Lung (tissue), 12 donors: ENCODE data around the gene TMEM54. TPM values are rescaled to one million over a fixed set of nuclear protein-coding genes. Genes with fewer than 3 reads are reported as not detected.

Source experiments
- ATAC-seq: fragments of 200-7000 bp; cut with Tn5 transposase; one replicate; pipeline ENCODE4 v1.9.1; 2020; ENCODE audit warnings: moderate number of reproducible peaks; ENCODE audit not compliant: insufficient read depth, low FRiP score
- DNase-seq, 3 donors: peaks; one replicate each; pipeline ENCODE4 v3.0.0-alpha.2; 2013 to 2017
- H3K27ac ChIP-seq, 2 donors: one replicate each; pipeline ENCODE4 v1.5.1; 2013; ENCODE audit warnings: mild to moderate bottlenecking in 2 of 2, moderate library complexity in 2 of 2, control low read depth in 1 of 2, inconsistent platforms in 1 of 2, low read depth in 1 of 2, low read length in 1 of 2
- H3K27me3 ChIP-seq, 3 donors: one replicate each; pipeline ENCODE4 v1.5.1; 2013; ENCODE audit warnings: low read length in 2 of 3; ENCODE audit not compliant: control insufficient read depth in 3 of 3, insufficient read depth in 3 of 3
- H3K36me3 ChIP-seq, 4 donors: one replicate each; pipeline ENCODE4 v1.5.1; 2013; ENCODE audit warnings: low read length in 4 of 4, mild to moderate bottlenecking in 1 of 4, moderate library complexity in 1 of 4; ENCODE audit not compliant: control insufficient read depth in 4 of 4, insufficient read depth in 4 of 4
- H3K4me1 ChIP-seq, 5 donors: one replicate each; pipeline ENCODE4 v1.5.1; 2013; ENCODE audit warnings: low read length in 5 of 5, mild to moderate bottlenecking in 2 of 5, moderate library complexity in 1 of 5; ENCODE audit not compliant: control insufficient read depth in 5 of 5, insufficient read depth in 5 of 5
- H3K4me3 ChIP-seq: one replicate; pipeline ENCODE4 v1.5.1; 2013; ENCODE audit warnings: mild to moderate bottlenecking, control low read depth, moderate library complexity
- H3K9ac ChIP-seq, 2 donors: one replicate each; pipeline ENCODE4 v1.5.1; 2013; ENCODE audit warnings: low read length in 2 of 2, control low read depth in 1 of 2; ENCODE audit not compliant: insufficient read depth in 1 of 2
- H3K9me3 ChIP-seq, 4 donors: one replicate each; pipeline ENCODE4 v1.5.1; 2013; ENCODE audit warnings: low read length in 3 of 4, mild to moderate bottlenecking in 1 of 4, moderate library complexity in 1 of 4; ENCODE audit not compliant: control insufficient read depth in 4 of 4, insufficient read depth in 3 of 4
- CTCF ChIP-seq: IDR thresholded peaks from 2 replicates; pipeline ENCODE4 v1.5.1; 2012; ENCODE audit warnings: mild to moderate bottlenecking; ENCODE audit errors: control extremely low read depth, extremely low read depth
- WGBS, 2 donors: extraction: QIAGEN DNeasy Blood & Tissue Kit; methylation state at CpG; one replicate each; pipeline ENCODE4 v1.1.7; 2013; 5-methylcytosine and 5-hydroxymethylcytosine counted together
- polyA plus RNA-seq, 2 donors: library from polyadenylated mRNA; stranded (reverse); fragments of 200-250 nt; gene quantifications; one replicate each; pipeline ENCODE4 v1.2.1, GENCODE V29; 2013
- total RNA-seq, 2 donors: library from RNA; depleted of rRNA in 1 of 2; stranded (reverse); fragments of >200 nt in 1 of 2; gene quantifications; one replicate each; pipeline ENCODE4 v1.2.1, GENCODE V29; 2014 to 2021
- donor health status: control.
- donor health status: control.
- donor health status: Bipolar disorder and iron deficiency.
- donor health status: healthy.
- donor health status: DM: yes; HTN: yes; CAD: no.

Gene TMEM54
- total and polyA plus RNA-seq, 4 donors: 22.4 to 56.6 (median 43.1) TPM

GRCh38 chr1:32865639-32866405 lies 35.4 kb downstream of the TMEM54 start:
- Histone ChIP-seq H3K36me3 (peaks cover 0 to 11% (median 0%) of the 10 kb centered on the region in 4 donors), H3K27ac (no peak overlapping the region), H3K4me1 (peaks cover 0 to 16% (median 0%) of the 10 kb centered on the region in 5 donors), H3K4me3 (no peak overlapping the region), H3K9me3 (no peaks in the 10 kb centered on the region), H3K27me3 (no peaks in the 10 kb centered on the region), H3K9ac (no peak overlapping the region)
- no peak for ATAC-seq
- 61 to 76% methylated on average over 3 of the region's 3 CpGs for whole genome bisulfite sequencing, 2 donors
- peak in 2 of 3 donors; percentile 55 to 67 for DNase-seq
- TF ChIP-seq CTCF: no peak

DNA sequence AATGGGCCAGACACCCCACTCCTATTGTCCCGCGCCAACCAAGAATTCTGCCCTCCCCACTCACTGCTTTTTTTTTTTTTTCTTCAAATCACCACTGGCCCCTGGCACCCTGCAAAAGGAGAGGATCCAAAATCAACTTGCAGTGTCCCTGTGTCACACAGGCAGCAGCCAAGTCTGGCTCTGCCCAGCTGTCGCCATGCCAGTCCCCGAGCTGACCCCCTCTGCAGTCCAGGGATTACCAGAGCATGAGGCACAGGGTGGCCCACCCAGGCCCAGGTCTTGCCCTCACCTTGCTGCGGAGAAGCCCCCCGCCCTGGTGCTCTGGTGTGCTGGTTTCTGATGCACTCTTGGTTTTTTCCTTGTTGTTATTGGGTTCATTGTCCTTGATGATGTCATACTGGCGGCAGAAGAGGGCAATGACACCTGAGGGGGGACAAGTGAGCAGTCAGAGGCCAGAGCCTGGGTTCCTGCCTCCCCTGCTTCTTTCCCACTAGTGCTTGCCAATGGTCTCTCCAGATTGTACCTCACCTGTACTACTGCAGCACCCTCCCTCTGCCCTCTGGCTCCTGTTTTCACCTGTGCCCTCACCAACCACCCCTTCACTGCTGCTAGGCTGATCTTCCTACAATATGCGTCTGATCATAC lies 36.7 kb downstream of the TMEM54 start:
- WGBS, 2 donors: 96 to 98% methylated on average over 8 of the region's 8 CpGs
- TF ChIP-seq CTCF: no peak
- no peak overlapping the region for H3K9ac ChIP-seq

DNA sequence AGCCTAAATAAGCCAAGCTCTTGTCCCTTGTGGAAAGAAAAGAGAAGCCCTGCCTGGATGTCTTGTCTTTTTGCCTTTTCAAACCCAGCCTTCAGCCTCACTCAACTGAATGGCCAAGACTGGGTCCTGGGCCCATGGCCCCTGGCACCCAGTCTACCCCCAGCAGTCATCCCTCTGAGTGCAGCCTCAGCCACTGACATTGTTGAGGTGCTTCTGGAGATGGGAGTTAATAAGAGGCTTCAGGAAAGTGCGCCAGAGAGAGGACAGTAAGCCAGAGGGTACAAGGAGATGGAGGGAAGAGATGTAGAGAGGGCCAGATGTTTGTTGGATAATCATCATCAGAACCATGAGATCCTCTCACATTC lies 37.3 kb downstream of the TMEM54 start:
- TF ChIP-seq CTCF: no peak

More for the DNA sequence above, 36.7 kb downstream of the TMEM54 start:
- no peaks in the 10 kb centered on the region for H3K9me3 ChIP-seq
- ATAC-seq (no peak), DNase-seq (no peak)
- peaks cover 0 to 10% (median 0%) of the 10 kb centered on the region in 5 donors for H3K4me1 ChIP-seq
- H3K27ac ChIP-seq: no peak overlapping the region
- no peaks in the 10 kb centered on the region for H3K27me3 ChIP-seq
- H3K4me3 ChIP-seq: no peak overlapping the region
- H3K36me3 ChIP-seq: peaks cover 0 to 11% (median 0%) of the 10 kb centered on the region in 4 donors

More for the DNA sequence above, 37.3 kb downstream of the TMEM54 start:
- no peaks in the 10 kb centered on the region for H3K9me3 ChIP-seq
- H3K9ac ChIP-seq: no peak overlapping the region
- no peak overlapping the region for H3K27ac ChIP-seq
- H3K36me3 ChIP-seq: peaks cover 0 to 11% (median 1%) of the 10 kb centered on the region in 4 donors
- H3K27me3 ChIP-seq: no peaks in the 10 kb centered on the region
- no peak for ATAC-seq
- WGBS, 2 donors: 91 to 100% methylated on average over 1 of the region's 1 CpG
- no peak for DNase-seq
- H3K4me3 ChIP-seq: no peak overlapping the region
- H3K4me1 ChIP-seq: peaks cover 0 to 10% (median 0%) of the 10 kb centered on the region in 5 donors
